ENCODE data around the gene GPR26.

GPR26 gene

DNA sequence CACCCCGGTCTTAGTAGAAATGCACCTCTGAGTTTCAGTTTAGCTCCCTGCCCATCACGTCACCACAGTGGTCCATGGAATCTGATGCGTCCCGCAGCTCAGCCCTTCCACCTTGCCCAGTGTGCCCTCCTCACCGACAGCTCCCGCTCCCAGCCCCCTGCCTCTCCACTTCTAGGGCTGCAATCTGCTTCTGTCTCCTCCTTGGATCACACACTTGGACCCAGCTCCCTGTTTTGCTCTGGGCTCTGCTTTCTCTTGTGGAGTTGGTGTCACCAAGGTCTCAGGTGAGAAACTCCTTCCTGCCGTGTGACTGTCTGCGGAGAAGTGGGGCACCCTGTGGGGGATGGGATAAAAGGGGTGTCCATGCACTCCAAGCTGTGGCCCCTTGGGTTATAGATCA, 37.9 kb downstream of the GPR26 start:
- TF ChIP-seq POLR2AphosphoS5 (IDR thresholded peaks at IDR 0.05; ENCODE audit: borderline replicate concordance, low read depth, low read length): no peak
- TF ChIP-seq EZH2 (IDR thresholded peaks at IDR 0.05): no peak
- no peak for TF ChIP-seq FOXP2 (optimal IDR thresholded peaks at IDR 0.05; ENCODE audit: control extremely low read depth, extremely low read length, insufficient read depth)
- Histone ChIP-seq H3K4me3 (no peak overlapping the region), H3K9me3 (ENCODE audit: low read depth, low read length) (no peaks in the 10 kb centered on the region), H3K9ac (ENCODE audit: insufficient read length) (no peak overlapping the region), H3K36me3 (ENCODE audit: insufficient read depth, low read length) (no peaks in the 10 kb centered on the region), H3K27ac (no peak overlapping the region)
- no peak for DNase-seq (ENCODE audit: low read depth, low spot score)

- Histone ChIP-seq H3K36me3 (ENCODE audit: insufficient read depth, low read length) (no peaks in the 10 kb centered on the region), H3K4me3 (no peak overlapping the region), H3K9me3 (ENCODE audit: low read depth, low read length) (no peaks in the 10 kb centered on the region), H3K9ac (ENCODE audit: insufficient read length) (no peak overlapping the region), H3K27ac (no peak overlapping the region)
- DNase-seq (ENCODE audit: low read depth, low spot score): no peak
- TF ChIP-seq FOXP2 (optimal IDR thresholded peaks at IDR 0.05; ENCODE audit: control extremely low read depth, extremely low read length, insufficient read depth) (no peak), POLR2AphosphoS5 (IDR thresholded peaks at IDR 0.05; ENCODE audit: borderline replicate concordance, low read depth, low read length) (no peak), EZH2 (IDR thresholded peaks at IDR 0.05) (no peak)
These were observed 38.7 kb downstream of the GPR26 start for GRCh38 chr10:123704812-123705211.

DNA sequence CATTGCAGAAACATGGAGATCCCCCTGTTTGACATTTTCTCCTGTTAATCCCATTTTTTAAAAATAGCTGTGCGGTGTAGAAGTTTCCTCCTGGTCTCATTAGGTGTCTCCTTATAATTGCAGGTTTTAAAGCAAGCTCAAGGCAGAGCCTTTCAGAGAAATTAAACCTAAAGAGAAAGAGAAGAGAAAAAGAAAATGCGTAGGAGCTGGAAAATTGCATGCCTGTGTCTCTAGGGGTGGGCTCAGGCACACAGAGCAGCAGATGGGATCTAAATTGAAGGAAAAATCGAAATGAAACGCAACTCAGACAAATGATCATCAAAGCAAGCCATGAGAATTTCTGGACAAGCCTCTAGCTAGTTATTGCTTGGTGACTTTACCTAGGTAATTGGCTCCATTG, 40.1 kb downstream of the GPR26 start:
- Histone ChIP-seq H3K4me3 (no peak overlapping the region), H3K9ac (ENCODE audit: insufficient read length) (no peak overlapping the region), H3K36me3 (ENCODE audit: insufficient read depth, low read length) (no peaks in the 10 kb centered on the region), H3K27ac (no peak overlapping the region), H3K9me3 (ENCODE audit: low read depth, low read length) (no peaks in the 10 kb centered on the region)
- DNase-seq (ENCODE audit: low read depth, low spot score): no peak
- TF ChIP-seq POLR2AphosphoS5 (IDR thresholded peaks at IDR 0.05; ENCODE audit: borderline replicate concordance, low read depth, low read length): no peak
- TF ChIP-seq EZH2 (IDR thresholded peaks at IDR 0.05): no peak
- TF ChIP-seq FOXP2 (optimal IDR thresholded peaks at IDR 0.05; ENCODE audit: control extremely low read depth, extremely low read length, insufficient read depth): no peak

DNA sequence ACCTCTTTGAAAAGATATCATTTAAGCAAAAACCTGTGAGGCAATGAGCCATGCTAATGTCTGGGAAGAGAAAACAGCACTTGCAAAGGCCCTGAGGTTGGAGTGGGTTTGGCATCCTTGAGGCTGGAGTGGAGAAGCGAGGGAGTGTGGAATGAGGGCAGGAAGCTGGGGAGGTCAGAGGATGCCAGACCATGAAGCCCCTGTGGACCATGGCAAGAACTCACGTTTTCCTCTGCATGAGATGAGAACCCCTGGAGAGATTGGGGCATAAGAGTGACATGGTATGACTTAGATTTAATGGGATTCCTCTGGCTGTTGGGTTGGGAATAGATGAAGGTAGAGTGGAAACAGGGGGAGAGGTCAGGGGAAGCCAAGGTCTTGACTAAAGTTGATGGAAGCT, 49.4 kb downstream of the GPR26 start:
- no peaks in the 10 kb centered on the region for H3K36me3 ChIP-seq (ENCODE audit: insufficient read depth, low read length)
- no peak for TF ChIP-seq POLR2AphosphoS5 (IDR thresholded peaks at IDR 0.05; ENCODE audit: borderline replicate concordance, low read depth, low read length)
- no peak for TF ChIP-seq FOXP2 (optimal IDR thresholded peaks at IDR 0.05; ENCODE audit: control extremely low read depth, extremely low read length, insufficient read depth)
- no peak for TF ChIP-seq EZH2 (IDR thresholded peaks at IDR 0.05)
- no peaks in the 10 kb centered on the region for H3K9me3 ChIP-seq (ENCODE audit: low read depth, low read length)
- no peak for DNase-seq (ENCODE audit: low read depth, low spot score)
- no peak overlapping the region for H3K27ac ChIP-seq
- H3K4me3 ChIP-seq: no peak overlapping the region
- H3K9ac ChIP-seq (ENCODE audit: insufficient read length): no peak overlapping the region

DNA sequence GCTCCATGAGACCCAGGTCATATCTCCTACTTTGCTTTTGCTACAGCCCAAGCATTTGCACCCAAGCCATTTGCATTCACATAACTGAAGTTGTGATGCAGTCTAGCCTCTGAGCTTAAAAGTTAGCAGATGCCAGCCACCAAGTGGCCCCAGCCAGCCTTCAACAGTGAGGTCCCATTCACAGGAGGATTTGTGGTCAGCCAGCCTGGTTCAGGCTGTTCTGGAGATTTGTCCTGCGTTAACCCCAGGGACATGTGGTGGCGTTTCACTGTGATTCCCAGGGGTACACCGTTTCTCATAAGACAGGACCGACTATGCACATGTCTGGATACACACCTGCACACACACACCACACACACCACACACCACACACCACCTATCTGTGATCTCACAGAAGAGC, 51.2 kb downstream of the GPR26 start:
- Histone ChIP-seq H3K27ac (no peak overlapping the region), H3K36me3 (ENCODE audit: insufficient read depth, low read length) (no peaks in the 10 kb centered on the region), H3K9ac (ENCODE audit: insufficient read length) (no peak overlapping the region), H3K9me3 (ENCODE audit: low read depth, low read length) (no peaks in the 10 kb centered on the region), H3K4me3 (no peak overlapping the region)
- TF ChIP-seq FOXP2 (optimal IDR thresholded peaks at IDR 0.05; ENCODE audit: control extremely low read depth, extremely low read length, insufficient read depth): no peak
- no peak for TF ChIP-seq POLR2AphosphoS5 (IDR thresholded peaks at IDR 0.05; ENCODE audit: borderline replicate concordance, low read depth, low read length)
- no peak for DNase-seq (ENCODE audit: low read depth, low spot score)

- no peak for DNase-seq (ENCODE audit: low read depth, low spot score)
- Histone ChIP-seq H3K4me3 (no peak overlapping the region), H3K9ac (ENCODE audit: insufficient read length) (no peak overlapping the region), H3K9me3 (ENCODE audit: low read depth, low read length) (no peaks in the 10 kb centered on the region), H3K27ac (no peak overlapping the region), H3K36me3 (ENCODE audit: insufficient read depth, low read length) (no peaks in the 10 kb centered on the region)
- TF ChIP-seq FOXP2 (optimal IDR thresholded peaks at IDR 0.05; ENCODE audit: control extremely low read depth, extremely low read length, insufficient read depth) (no peak), EZH2 (IDR thresholded peaks at IDR 0.05) (no peak), POLR2AphosphoS5 (IDR thresholded peaks at IDR 0.05; ENCODE audit: borderline replicate concordance, low read depth, low read length) (no peak)
These were observed 52.4 kb downstream of the GPR26 start for GRCh38 chr10:123718544-123719060.

DNA sequence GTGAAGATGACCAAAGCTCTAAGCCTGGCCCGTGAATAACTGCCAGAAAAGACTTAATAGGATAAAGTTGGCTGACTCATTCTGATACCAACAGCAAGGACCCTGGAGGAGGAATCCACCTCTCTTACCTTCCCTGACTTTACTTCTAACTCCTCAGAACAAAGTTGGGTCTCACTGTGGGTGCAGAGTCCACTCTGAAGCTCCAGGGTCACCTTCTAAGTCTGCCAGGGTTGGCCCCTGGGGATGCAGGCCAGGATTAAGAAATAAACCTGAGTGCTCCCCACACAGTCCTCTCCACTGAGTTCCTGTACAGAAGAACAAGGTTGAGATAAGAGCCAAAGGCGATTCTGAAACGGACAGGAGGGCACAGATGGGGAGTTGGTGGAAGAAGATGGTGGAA, 54.4 kb downstream of the GPR26 start:
- no peak for DNase-seq (ENCODE audit: low read depth, low spot score)
- Histone ChIP-seq H3K9ac (ENCODE audit: insufficient read length) (no peak overlapping the region), H3K9me3 (ENCODE audit: low read depth, low read length) (no peaks in the 10 kb centered on the region), H3K27ac (no peak overlapping the region), H3K36me3 (ENCODE audit: insufficient read depth, low read length) (no peaks in the 10 kb centered on the region), H3K4me3 (no peak overlapping the region)
- TF ChIP-seq FOXP2 (optimal IDR thresholded peaks at IDR 0.05; ENCODE audit: control extremely low read depth, extremely low read length, insufficient read depth) (no peak), POLR2AphosphoS5 (IDR thresholded peaks at IDR 0.05; ENCODE audit: borderline replicate concordance, low read depth, low read length) (no peak), EZH2 (IDR thresholded peaks at IDR 0.05) (no peak)

GRCh38 chr10:123721441-123722049, 55.4 kb downstream of the GPR26 start:
- no peak overlapping the region for H3K4me3 ChIP-seq
- H3K27ac ChIP-seq: no peak overlapping the region
- H3K36me3 ChIP-seq (ENCODE audit: insufficient read depth, low read length): no peaks in the 10 kb centered on the region
- H3K9ac ChIP-seq (ENCODE audit: insufficient read length): no peak overlapping the region
- TF ChIP-seq FOXP2 (optimal IDR thresholded peaks at IDR 0.05; ENCODE audit: control extremely low read depth, extremely low read length, insufficient read depth): no peak
- TF ChIP-seq EZH2 (IDR thresholded peaks at IDR 0.05): no peak
- TF ChIP-seq POLR2AphosphoS5 (IDR thresholded peaks at IDR 0.05; ENCODE audit: borderline replicate concordance, low read depth, low read length): no peak
- no peak for DNase-seq (ENCODE audit: low read depth, low spot score)
- H3K9me3 ChIP-seq (ENCODE audit: low read depth, low read length): no peaks in the 10 kb centered on the region

DNA sequence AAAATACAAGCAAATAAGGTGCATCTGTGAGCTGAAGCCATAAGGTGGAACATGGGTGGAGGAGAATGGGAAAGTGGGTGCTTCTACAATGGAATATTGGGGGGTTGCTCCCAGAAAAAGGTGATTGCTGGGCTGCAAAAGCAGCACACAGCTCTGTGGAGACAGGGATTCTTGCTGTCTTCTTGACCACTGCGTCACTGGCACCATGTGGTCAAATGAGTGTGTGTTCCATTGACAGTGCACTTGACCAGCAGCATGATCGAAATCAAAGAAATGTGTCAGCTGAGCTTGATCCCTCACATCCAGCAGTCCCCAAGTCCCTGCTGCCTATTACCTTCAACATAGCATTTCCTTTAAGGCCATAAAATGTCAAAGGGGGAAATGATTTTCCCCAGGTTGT, 56.2 kb downstream of the GPR26 start:
- Histone ChIP-seq H3K27ac (no peak overlapping the region), H3K36me3 (ENCODE audit: insufficient read depth, low read length) (no peaks in the 10 kb centered on the region), H3K9me3 (ENCODE audit: low read depth, low read length) (no peaks in the 10 kb centered on the region), H3K4me3 (no peak overlapping the region), H3K9ac (ENCODE audit: insufficient read length) (no peak overlapping the region)
- no peak for DNase-seq (ENCODE audit: low read depth, low spot score)
- TF ChIP-seq POLR2AphosphoS5 (IDR thresholded peaks at IDR 0.05; ENCODE audit: borderline replicate concordance, low read depth, low read length) (no peak), FOXP2 (optimal IDR thresholded peaks at IDR 0.05; ENCODE audit: control extremely low read depth, extremely low read length, insufficient read depth) (no peak), EZH2 (IDR thresholded peaks at IDR 0.05) (no peak)
